NCI-H345 (cell line): ENCODE results near the gene COL18A1.
"Not testable (repeated sequence)": the region's sequence is repeated elsewhere in the genome, so short reads cannot be mapped to it uniquely, and the experiment has no call there.

Experiments used
- DNase-seq: peaks from one replicate; lab custom pipeline; 2025; lab: John Stamatoyannopoulos, UW

COL18A1 gene

GRCh38 chr21:45494851-45495680 lies 90.1 kb downstream of the COL18A1 start:
- DNase-seq = no peak

- DNase-seq = no peak
These were observed 91.4 kb downstream of the COL18A1 start for GRCh38 chr21:45496151-45496967.

GRCh38 chr21:45496968-45497845 lies 92.2 kb downstream of the COL18A1 start:
- no peak for DNase-seq

DNA sequence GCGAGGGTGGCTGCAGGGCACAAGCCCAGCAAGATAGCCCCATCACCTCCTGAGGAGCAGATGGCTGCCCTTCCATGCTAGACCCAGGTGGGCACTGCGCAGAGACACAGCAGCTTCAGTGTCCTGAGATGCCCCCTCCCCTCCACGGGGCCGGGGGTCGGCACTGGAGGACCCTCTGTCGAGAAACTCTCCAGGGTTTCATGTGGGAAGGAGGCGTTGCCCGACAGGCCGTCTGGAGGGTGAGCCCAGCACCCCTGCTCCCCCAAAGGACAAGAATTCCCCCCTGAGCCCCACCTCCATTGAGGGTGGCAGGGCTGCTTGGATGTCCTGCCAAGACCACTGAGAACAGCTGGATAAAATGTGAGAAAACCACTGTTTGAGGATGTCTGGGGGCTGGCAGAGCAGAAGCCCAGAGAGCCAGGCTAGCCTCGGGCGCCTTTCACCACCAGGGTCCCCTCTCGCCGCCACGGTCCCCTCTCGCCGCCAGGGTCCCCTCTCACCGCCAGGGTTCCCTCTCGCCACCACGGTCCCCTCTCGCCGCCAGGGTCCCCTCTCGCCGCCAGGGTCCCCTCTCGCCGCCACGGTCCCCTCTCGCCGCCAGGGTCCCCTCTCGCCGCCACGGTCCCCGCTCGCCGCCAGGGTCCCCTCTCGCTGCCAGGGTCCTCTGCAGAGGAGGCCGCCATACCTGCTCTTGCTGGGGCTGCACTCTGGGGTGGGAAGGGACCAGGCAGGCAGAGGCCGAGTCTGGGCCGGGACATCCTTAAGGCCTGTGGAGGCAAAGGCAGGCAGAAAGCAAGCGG lies 93.1 kb downstream of the COL18A1 start:
- DNase-seq = no peak

GRCh38 chr21:45498646-45499000 lies 93.7 kb downstream of the COL18A1 start:
- no peak for DNase-seq

- no peak for DNase-seq
These were observed 94.3 kb downstream of the COL18A1 start for GRCh38 chr21:45499201-45499750.

- no peak for DNase-seq
These were observed 95.1 kb downstream of the COL18A1 start for GRCh38 chr21:45499970-45500577.

DNA sequence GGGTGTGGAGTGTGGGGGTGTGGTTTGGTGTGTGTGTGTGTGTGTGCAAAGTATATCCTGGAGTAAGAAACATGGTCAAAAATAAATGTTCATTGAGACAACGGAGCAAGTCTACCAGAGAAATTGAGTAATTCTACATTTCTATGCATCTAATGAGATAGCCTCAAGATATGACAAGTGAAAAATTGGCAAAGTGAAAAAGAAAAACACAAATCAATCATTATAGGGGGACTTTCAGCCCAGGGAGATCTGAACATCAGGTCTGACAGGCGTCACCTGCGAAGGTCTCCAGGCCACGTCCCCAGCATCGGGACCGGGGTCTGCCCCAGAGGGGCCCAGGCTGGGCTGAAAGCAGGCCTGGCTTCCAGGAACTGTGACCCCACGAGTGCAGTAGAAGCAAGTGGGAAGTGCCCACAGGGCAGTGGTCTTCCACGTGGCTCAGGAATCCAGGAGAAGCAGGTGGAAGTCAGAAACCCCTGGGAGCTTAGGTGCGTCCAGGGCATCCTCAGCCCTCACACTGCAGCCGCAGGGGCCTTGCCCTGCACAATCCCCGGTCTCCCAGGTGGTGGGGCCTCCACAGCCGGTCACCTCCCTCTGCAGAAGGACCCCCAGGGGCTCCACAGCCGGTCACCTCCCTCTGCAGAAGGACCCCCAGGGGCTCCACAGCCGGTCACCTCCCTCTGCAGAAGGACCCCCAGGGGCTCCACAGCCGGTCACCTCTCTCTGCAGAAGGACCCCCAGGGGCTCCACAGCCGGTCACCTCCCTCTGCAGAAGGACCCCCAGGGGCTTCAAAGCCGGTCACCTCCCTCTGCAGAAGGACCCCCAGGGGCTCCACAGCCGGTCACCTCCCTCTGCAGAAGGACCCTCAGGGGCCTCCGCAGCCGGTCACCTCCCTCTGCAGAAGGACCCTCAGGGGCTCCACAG lies 96.4 kb downstream of the COL18A1 start:
- DNase-seq = not testable (repeated sequence)

- DNase-seq = no peak
These were observed 97.0 kb downstream of the COL18A1 start for GRCh38 chr21:45502006-45502345.

GRCh38 chr21:45502600-45502999 lies 97.6 kb downstream of the COL18A1 start:
- no peak for DNase-seq

DNA sequence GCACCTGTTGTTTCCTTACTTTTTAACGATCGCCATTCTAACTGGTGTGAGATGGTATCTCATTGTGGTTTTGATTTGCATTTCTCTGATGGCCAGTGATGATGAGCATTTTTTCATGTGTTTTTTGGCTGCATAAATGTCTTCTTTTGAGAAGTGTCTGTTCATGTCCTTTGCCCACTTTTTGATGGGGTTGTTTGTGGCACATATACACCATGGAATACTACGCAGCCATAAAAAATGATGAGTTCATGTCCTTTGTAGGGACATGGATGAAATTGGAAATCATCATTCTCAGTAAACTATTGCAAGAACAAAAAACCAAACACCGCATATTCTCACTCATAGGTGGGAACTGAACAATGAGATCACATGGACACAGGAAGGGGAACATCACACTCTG lies 98.3 kb downstream of the COL18A1 start:
- not testable (repeated sequence) for DNase-seq

- DNase-seq = no peak
These were observed 99.1 kb downstream of the COL18A1 start for GRCh38 chr21:45504021-45504515.

DNA sequence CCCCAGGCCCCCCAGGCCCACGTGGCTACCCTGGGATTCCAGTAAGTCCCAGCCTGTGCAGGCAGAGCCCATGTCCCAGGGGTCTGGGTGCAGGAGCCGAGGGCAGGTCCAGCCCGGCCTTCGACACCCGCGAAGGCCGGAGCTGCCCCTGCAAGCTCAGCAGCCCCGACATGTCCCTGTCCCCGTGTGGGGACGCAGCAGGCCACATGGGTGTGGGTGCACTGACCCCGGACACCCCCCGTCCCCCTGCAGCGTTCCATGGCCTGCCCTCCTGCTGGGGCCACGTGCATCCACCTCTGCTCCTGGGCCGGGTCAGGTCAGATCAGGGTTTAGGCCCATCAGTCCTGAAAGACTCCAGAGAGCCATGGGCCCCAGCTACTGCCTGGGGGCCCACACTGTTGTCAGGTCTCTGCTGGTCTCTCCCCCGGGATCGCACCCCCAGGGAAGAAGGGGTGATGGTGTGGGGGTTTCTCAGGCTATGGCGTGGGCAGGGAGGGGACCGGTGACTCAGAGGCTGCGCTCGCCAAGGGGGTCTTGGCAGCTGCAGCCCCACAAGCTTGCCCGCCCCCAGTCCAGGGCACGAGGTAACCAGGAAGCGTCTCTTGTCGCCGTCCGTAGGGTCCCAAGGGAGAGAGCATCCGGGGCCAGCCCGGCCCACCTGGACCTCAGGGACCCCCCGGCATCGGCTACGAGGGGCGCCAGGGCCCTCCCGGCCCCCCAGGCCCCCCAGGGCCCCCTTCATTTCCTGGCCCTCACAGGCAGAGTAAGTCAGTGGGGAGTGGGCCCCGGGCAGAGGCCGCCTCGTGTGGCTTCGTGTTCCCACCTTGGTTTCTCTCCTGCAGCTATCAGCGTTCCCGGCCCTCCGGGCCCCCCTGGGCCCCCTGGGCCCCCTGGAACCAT lies 99.8 kb downstream of the COL18A1 start:
- no peak for DNase-seq

- peak; percentile 71 for DNase-seq
These were observed 100.6 kb downstream of the COL18A1 start for GRCh38 chr21:45505416-45506021.

DNA sequence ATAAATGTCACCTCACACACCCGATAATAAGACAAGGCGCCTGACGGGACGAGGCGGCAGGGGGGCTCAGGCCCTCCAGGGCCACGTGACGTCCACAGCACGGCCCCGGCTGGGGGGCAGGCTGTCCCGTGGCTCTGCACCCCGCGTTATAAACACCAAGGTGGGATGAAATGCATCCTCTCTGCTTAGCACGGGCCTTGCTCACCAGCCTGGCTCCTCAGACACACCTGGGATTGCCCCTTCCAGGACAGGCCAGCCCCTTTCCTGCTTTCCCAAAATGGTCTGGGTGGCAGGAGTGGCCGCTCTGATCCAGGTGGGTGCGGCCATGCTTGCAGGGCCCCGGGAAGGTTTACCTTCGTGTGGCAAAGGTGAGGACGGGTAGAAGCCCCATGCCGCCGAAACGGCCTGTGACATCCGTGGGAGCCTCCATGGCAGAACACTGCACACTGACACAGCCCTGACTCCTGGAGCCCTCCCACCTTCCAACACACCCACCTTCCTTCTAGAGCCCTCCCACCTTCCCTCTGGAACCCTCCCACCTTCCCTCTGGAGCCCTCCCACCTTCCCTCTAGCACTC lies 101.4 kb downstream of the COL18A1 start:
- DNase-seq = peak; percentile 51

DNA sequence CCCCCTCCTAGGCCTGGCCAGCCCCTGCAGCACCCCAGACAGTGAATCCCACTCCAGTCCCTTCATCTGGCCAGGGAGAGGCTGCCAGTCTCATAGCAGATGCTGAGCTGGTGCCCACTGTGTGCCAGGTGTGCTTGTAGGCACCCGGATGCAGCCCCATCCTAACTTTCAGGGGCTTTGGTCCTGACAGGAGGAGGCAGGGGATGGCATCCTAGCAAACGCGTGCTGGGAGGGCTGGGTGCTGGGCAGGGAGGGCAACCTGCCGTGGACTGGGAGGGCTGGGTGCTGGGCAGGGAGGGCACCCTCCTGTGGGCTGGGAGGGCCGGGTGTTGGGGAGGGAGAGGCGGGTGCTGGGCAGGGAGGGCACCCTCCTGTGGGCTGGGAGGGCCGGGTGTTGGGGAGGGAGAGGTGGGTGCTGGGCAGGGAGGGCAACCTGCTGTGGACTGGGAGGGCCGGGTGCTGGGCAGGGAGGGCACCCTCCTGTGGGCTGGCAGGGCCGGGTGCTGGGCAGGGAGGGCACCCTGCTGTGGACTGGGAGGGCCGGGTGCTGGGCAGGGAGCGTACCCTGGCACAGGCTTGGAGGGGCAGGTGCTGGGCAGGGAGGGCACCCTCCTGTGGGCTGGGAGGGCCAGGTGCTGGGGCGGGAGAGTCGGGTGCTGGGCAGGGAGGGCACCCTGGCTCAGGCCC lies 102.0 kb downstream of the COL18A1 start:
- peak; percentile 51 for DNase-seq

DNA sequence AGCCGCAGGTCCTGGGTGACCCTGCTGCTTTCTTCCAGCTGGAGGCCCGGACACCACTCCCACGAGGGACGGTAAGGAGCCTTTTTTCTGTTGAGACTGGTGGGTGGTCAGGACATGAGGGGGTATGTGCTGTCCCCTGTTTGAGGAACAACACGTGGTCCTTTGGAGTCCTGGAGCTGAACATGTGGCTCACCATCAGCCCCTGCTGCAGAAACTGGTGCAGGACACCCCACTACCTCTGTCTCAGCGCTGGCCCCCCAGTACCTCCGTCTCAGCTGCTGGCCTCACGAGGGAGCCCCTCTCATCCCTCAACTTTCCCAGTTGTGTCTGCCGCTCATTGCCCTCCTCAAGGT lies 102.5 kb downstream of the COL18A1 start:
- DNase-seq = no peak
